ENCODE data around the gene TBL3.

DNA sequence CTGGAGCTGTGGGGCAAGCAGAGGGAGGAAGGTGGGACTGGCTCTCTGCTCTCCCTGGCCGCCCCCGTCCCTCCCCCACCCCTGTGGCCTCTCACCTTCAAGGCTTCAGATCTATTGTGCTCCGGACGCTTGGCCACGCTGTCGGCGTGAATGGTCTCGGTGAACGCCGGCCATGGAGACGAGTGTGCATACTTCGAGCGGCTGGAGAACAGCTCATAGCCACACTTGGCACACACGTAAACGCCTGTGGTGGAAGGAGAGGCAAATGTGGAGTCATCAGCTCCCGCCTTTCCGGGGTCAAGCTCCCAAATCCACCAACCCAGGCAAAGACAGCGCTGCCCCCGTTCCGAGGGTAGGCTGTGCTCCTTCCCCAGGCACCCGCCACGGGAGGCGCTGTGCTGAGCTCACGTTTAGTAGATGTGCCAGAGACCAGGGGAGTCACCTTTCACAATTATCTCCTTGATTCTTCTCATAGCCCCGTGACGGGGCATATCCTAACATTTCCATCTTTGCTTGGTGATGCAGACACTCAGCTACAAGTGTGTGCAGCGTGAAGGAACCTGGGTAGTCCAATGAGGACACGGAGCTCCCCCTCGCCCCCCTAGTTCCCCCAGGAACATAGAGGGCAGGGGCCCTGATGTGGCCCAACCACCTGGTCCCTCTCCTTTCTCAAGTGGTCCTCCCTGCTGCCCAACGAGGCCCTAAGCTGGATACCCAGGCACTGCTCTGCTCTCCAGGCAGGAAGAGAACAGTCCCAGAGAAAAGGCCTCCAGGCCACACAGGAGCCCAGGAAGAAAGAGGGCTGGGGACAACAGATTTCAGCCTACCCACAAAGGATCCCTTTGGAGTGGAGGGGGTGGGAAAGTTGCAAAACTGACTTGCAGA, 30.4 kb upstream of the TBL3 start:
- TF ChIP-seq, protein P1, sequence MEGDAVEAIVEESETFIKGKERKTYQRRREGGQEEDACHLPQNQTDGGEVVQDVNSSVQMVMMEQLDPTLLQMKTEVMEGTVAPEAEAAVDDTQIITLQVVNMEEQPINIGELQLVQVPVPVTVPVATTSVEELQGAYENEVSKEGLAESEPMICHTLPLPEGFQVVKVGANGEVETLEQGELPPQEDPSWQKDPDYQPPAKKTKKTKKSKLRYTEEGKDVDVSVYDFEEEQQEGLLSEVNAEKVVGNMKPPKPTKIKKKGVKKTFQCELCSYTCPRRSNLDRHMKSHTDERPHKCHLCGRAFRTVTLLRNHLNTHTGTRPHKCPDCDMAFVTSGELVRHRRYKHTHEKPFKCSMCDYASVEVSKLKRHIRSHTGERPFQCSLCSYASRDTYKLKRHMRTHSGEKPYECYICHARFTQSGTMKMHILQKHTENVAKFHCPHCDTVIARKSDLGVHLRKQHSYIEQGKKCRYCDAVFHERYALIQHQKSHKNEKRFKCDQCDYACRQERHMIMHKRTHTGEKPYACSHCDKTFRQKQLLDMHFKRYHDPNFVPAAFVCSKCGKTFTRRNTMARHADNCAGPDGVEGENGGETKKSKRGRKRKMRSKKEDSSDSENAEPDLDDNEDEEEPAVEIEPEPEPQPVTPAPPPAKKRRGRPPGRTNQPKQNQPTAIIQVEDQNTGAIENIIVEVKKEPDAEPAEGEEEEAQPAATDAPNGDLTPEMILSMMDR (IDR thresholded peaks at IDR 0.05): peak; percentile 42
- no peak for TF ChIP-seq ZFX (IDR thresholded peaks at IDR 0.05; ENCODE audit: borderline replicate concordance)
